ENCODE measurements around the gene STRA6.

Gene STRA6

DNA sequence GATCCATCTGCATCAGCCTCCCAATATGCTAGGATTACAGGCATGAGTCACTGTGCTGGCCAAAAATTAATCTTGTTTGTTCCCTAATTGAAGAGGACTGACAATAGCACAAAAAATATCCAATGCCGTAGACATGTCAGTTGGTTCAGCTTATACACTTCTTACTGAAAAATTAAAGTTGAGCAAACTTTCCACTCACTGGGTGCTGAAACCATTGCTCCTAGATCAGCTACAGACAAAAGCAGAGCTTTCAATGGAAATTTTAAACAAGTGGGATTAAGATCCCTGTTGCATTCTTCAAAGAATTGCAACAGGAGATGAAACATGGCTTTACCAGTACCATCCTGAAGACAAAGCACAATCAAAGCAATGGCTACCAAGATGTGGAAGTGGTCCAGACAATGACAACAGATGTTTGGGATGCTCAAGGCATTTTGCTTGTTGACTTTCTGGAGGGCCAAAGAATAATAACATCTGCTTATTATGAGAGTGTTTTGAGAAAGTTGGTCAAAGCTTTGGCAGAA, 56.2 kb downstream of the STRA6 start:
- no peak for DNase-seq (ENCODE audit: low spot score)
- TF ChIP-seq, protein P1, sequence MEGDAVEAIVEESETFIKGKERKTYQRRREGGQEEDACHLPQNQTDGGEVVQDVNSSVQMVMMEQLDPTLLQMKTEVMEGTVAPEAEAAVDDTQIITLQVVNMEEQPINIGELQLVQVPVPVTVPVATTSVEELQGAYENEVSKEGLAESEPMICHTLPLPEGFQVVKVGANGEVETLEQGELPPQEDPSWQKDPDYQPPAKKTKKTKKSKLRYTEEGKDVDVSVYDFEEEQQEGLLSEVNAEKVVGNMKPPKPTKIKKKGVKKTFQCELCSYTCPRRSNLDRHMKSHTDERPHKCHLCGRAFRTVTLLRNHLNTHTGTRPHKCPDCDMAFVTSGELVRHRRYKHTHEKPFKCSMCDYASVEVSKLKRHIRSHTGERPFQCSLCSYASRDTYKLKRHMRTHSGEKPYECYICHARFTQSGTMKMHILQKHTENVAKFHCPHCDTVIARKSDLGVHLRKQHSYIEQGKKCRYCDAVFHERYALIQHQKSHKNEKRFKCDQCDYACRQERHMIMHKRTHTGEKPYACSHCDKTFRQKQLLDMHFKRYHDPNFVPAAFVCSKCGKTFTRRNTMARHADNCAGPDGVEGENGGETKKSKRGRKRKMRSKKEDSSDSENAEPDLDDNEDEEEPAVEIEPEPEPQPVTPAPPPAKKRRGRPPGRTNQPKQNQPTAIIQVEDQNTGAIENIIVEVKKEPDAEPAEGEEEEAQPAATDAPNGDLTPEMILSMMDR (IDR thresholded peaks at IDR 0.05; ENCODE audit: extremely low read depth, missing control alignments) = no peak

DNA sequence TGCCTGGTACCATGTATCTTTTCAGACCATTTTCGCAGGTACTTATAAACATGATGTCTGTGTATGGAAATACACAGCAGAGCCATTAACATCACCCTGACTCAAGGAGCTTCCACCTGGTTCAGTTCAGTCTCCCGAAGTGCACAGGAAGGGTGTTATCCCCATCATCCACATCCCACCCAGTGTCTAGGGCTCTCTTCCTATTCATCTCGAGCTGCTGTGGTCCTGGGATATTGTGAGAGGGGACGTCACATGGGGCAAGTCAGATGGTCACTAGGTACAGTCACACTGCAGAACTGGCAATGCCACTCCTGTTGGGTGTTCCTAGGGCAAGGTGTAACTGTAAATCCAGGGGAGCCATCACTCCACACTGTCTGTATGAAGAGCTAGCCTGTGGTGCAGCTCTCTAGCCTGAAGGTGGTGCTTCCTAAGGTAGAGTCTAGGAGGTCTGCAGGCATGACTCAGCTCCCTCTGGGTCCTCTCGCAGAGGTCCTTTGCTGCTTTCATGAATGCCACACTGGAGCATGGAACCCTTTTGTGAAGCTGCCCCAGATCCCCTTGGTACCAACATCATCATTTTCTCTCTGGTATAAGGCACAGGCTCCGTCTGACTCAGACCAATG, 58.3 kb downstream of the STRA6 start:
- no peak for DNase-seq (ENCODE audit: low spot score)
- TF ChIP-seq, protein P1 (IDR thresholded peaks at IDR 0.05; ENCODE audit: extremely low read depth, missing control alignments) = no peak

DNA sequence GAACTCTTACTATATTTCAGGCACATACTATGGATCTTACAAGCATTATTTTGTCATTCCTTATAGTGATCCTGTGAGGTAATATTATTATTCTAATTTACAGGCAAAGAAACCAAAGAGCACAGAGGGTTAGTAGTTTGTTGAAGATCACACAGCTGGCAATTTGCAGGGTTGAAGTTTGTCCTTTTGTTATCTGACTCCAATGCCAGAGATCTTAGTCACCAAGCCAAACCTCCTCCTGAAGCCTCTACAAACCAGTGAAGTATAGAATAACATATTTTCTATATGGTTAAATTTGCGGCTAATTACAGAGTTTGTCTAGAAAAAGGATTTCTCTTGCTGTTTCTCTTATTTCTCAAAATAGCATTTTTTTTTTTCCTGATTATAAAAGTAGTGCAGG, 61.0 kb downstream of the STRA6 start:
- DNase-seq (ENCODE audit: low spot score) = no peak
- TF ChIP-seq, protein P1 (IDR thresholded peaks at IDR 0.05; ENCODE audit: extremely low read depth, missing control alignments) = no peak

DNA sequence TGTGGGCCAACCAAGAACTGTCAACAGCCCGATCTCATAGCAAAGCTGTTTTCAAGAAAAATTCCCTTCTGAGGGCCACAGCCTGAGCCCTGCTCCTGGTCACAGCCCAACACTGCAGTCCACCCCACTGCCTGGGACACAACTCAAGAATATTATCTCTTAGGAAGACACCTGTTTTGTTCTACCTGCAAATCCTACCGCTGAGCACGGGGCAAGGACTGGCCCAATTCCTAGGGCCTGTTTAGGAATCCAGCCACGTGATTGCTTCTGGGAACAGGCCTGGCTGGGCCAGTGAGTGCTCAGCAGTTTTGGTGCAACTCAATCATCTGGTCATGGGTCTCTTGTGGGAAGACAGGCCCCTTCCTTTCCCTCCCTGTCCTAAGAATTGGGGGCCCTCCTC, 63.9 kb downstream of the STRA6 start:
- TF ChIP-seq, protein P1 (IDR thresholded peaks at IDR 0.05; ENCODE audit: extremely low read depth, missing control alignments) = no peak
- no peak for DNase-seq (ENCODE audit: low spot score)

DNA sequence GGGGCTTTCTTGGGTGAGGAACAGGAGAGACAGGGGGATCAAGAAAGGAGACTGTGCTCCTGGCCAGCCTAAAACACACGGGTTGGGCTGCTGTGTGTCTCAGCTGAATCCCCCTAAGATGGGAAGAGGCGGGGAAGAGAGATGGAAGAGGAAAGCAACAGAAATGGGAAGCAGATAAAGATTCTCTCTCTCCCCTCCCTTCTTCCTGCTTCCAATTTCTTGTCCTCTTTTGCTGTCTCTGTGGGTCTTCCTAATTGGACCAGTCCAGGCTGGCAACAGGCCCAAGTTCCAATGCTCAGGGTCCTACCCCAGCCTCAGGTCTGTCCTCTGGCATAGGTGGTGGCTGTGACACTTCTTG, 65.1 kb downstream of the STRA6 start:
- TF ChIP-seq, protein P1 (IDR thresholded peaks at IDR 0.05; ENCODE audit: extremely low read depth, missing control alignments) = no peak
- DNase-seq (ENCODE audit: low spot score) = no peak

DNA sequence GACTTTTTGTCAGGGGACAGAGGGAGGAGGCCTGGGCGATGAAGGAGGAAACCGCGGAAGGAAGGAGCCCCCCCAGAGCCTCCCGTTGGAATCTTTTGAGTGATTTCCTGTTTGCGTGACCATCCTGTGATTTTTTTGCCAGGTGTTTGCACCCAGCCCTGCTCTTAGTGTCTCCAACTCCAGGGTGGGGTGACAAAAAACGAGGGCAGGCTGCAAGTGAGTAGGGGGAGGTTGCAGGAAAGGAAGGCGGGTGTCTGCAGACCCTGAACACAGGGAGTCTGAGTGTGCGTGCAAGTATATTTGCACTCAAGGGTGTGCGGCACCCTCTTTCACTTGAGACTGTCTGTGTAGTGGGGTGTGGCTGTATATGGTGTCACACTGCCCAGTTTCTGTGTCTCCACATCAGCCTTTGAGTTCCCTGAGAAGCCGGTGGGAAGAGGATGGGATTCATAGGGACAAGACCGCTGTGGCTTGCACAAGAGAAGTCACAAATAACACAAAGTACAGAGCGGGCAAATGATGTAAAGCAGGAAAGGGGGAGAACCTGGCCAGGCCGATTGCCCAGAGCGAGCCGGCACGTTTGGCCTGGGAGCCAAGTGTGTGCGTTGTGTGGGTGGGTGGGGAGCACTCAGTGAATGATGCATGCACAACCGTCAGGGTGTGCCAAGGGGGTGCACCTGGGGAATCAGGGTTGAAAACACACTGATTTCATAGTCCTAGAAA, 65.6 kb downstream of the STRA6 start:
- DNase-seq (ENCODE audit: low spot score) = peak; percentile 36
- TF ChIP-seq, protein P1 (IDR thresholded peaks at IDR 0.05; ENCODE audit: extremely low read depth, missing control alignments) = no peak

DNA sequence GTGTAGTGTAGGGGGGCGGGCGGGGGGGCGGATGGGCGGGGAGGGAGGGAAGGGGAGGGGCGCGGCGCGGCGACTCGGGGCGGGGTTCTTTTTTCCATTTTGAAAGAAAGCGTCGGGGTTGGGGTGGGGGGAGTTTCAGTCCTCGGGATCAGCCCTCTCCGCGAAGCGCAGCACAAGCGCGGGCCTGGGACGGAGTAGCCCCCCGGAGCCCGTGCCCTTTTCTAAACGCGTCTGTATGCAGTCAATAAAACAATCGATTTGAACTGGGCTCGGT, 66.1 kb downstream of the STRA6 start:
- TF ChIP-seq, protein P1 (IDR thresholded peaks at IDR 0.05; ENCODE audit: extremely low read depth, missing control alignments) = no peak
- DNase-seq (ENCODE audit: low spot score) = no peak

All from GM20000 (cell line).